ENCODE results near the gene CERS6.

- TF ChIP-seq CREB1 (CRISPR knock-in tag; IDR thresholded peaks at IDR 0.05) = no peak
- no peak for TF ChIP-seq E2F4 (CRISPR knock-in tag; IDR thresholded peaks at IDR 0.05; ENCODE audit: borderline replicate concordance, low read depth)
- TF ChIP-seq, protein P1, sequence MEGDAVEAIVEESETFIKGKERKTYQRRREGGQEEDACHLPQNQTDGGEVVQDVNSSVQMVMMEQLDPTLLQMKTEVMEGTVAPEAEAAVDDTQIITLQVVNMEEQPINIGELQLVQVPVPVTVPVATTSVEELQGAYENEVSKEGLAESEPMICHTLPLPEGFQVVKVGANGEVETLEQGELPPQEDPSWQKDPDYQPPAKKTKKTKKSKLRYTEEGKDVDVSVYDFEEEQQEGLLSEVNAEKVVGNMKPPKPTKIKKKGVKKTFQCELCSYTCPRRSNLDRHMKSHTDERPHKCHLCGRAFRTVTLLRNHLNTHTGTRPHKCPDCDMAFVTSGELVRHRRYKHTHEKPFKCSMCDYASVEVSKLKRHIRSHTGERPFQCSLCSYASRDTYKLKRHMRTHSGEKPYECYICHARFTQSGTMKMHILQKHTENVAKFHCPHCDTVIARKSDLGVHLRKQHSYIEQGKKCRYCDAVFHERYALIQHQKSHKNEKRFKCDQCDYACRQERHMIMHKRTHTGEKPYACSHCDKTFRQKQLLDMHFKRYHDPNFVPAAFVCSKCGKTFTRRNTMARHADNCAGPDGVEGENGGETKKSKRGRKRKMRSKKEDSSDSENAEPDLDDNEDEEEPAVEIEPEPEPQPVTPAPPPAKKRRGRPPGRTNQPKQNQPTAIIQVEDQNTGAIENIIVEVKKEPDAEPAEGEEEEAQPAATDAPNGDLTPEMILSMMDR (IDR thresholded peaks at IDR 0.05) = no peak
- no peak for TF ChIP-seq JAZF1 (CRISPR knock-in tag; IDR thresholded peaks at IDR 0.05)
- no peak for TF ChIP-seq MAX (CRISPR knock-in tag; IDR thresholded peaks at IDR 0.05)
- TF ChIP-seq SP1 (CRISPR knock-in tag; conservative IDR thresholded peaks at IDR 0.05) = no peak
- no peak for TF ChIP-seq TEAD4 (CRISPR knock-in tag; IDR thresholded peaks at IDR 0.05)
- TF ChIP-seq ATF3 (CRISPR knock-in tag; conservative IDR thresholded peaks at IDR 0.05) = no peak
Observed at GRCh38 chr2:168640039-168640438, 184.0 kb downstream of the CERS6 start.

Data from WTC11 (cell line).